ENCODE measurements around the gene TBX10. TPM values are rescaled to one million over a fixed set of nuclear protein-coding genes. Genes with fewer than 3 reads are reported as not detected.
"Not testable (repeated sequence)": the region's sequence is repeated elsewhere in the genome, so short reads cannot be mapped to it uniquely, and the experiment has no call there.

The TBX10 gene
- polyA plus RNA-seq, 4 donors = 4.3 to 69.4 (median 27.9) TPM

- not testable (repeated sequence) for FAIRE-seq; H3K4me3 ChIP-seq (ENCODE audit: low read depth in 1 of 3, low read length in 3 of 3)
- WGBS, 3 donors = 84 to 89% (median 88%) methylated on average over 33 of the region's 33 CpGs
Measured at GRCh38 chr11:67619683-67620618, 19.6 kb downstream of the TBX10 start.

GRCh38 chr11:67618901-67619659 lies 20.5 kb downstream of the TBX10 start:
- H3K27ac ChIP-seq (ENCODE audit: low read depth in 1 of 3, low read length in 2 of 3); DNase-seq; H3K36me3 ChIP-seq (ENCODE audit: control insufficient read depth in 3 of 3, insufficient read depth in 2 of 3, low read depth in 1 of 3, low read length in 3 of 3); H3K4me3 ChIP-seq (ENCODE audit: low read depth in 1 of 3, low read length in 3 of 3); FAIRE-seq; H3K9me3 ChIP-seq (ENCODE audit: control insufficient read depth in 2 of 2, insufficient read depth in 1 of 2, low read depth in 1 of 2, low read length in 1 of 2): not testable (repeated sequence)
- WGBS, 3 donors = 90 to 96% (median 95%) methylated on average over 26 to 40 of the region's 40 CpGs
- H3K4me1 ChIP-seq (ENCODE audit: control insufficient read depth in 3 of 3, insufficient read depth in 2 of 3, low read depth in 1 of 3, low read length in 2 of 3) = peaks cover 0 to 14% (median 0%) of the 10 kb centered on the region in 3 donors
- H3K27me3 ChIP-seq (ENCODE audit: control insufficient read depth in 3 of 3, insufficient read depth in 3 of 3, low read length in 3 of 3) = peaks cover 0 to 10% (median 0%) of the 10 kb centered on the region in 3 donors

More at GRCh38 chr11:67619683-67620618, 19.6 kb downstream of the TBX10 start:
- H3K4me1 ChIP-seq (ENCODE audit: control insufficient read depth in 3 of 3, insufficient read depth in 2 of 3, low read depth in 1 of 3, low read length in 2 of 3); H3K9me3 ChIP-seq (ENCODE audit: control insufficient read depth in 2 of 2, insufficient read depth in 1 of 2, low read depth in 1 of 2, low read length in 1 of 2); H3K27ac ChIP-seq (ENCODE audit: low read depth in 1 of 3, low read length in 2 of 3); DNase-seq; H3K36me3 ChIP-seq (ENCODE audit: control insufficient read depth in 3 of 3, insufficient read depth in 2 of 3, low read depth in 1 of 3, low read length in 3 of 3): not testable (repeated sequence)
- peaks cover 0 to 10% (median 0%) of the 10 kb centered on the region in 3 donors for H3K27me3 ChIP-seq (ENCODE audit: control insufficient read depth in 3 of 3, insufficient read depth in 3 of 3, low read length in 3 of 3)

GRCh38 chr11:67617243-67617953 lies 22.2 kb downstream of the TBX10 start:
- peaks cover 0 to 13% (median 0%) of the 10 kb centered on the region in 3 donors for H3K36me3 ChIP-seq (ENCODE audit: control insufficient read depth in 3 of 3, insufficient read depth in 2 of 3, low read depth in 1 of 3, low read length in 3 of 3)
- FAIRE-seq (no peak), DNase-seq (no peak)
- no peak overlapping the region for H3K27ac ChIP-seq (ENCODE audit: low read depth in 1 of 3, low read length in 2 of 3)
- 74 to 89% (median 81%) methylated on average over 7 of the region's 7 CpGs for WGBS, 3 donors
- peaks cover 0 to 13% (median 0%) of the 10 kb centered on the region in 3 donors for H3K4me1 ChIP-seq (ENCODE audit: control insufficient read depth in 3 of 3, insufficient read depth in 2 of 3, low read depth in 1 of 3, low read length in 2 of 3)
- no peak overlapping the region for H3K4me3 ChIP-seq (ENCODE audit: low read depth in 1 of 3, low read length in 3 of 3)
- H3K9me3 ChIP-seq (ENCODE audit: control insufficient read depth in 2 of 2, insufficient read depth in 1 of 2, low read depth in 1 of 2, low read length in 1 of 2) = no peaks in the 10 kb centered on the region
- peaks cover 0 to 10% (median 0%) of the 10 kb centered on the region in 3 donors for H3K27me3 ChIP-seq (ENCODE audit: control insufficient read depth in 3 of 3, insufficient read depth in 3 of 3, low read length in 3 of 3)

- Histone ChIP-seq H3K27ac (ENCODE audit: low read depth in 1 of 3, low read length in 2 of 3) (no peak overlapping the region), H3K4me3 (ENCODE audit: low read depth in 1 of 3, low read length in 3 of 3) (no peak overlapping the region), H3K9me3 (ENCODE audit: control insufficient read depth in 2 of 2, insufficient read depth in 1 of 2, low read depth in 1 of 2, low read length in 1 of 2) (no peaks in the 10 kb centered on the region), H3K27me3 (ENCODE audit: control insufficient read depth in 3 of 3, insufficient read depth in 3 of 3, low read length in 3 of 3) (peaks cover 0 to 10% (median 0%) of the 10 kb centered on the region in 3 donors), H3K36me3 (ENCODE audit: control insufficient read depth in 3 of 3, insufficient read depth in 2 of 3, low read depth in 1 of 3, low read length in 3 of 3) (peaks cover 0 to 21% (median 5%) of the 10 kb centered on the region in 3 donors), H3K4me1 (ENCODE audit: control insufficient read depth in 3 of 3, insufficient read depth in 2 of 3, low read depth in 1 of 3, low read length in 2 of 3) (peaks cover 0 to 13% (median 0%) of the 10 kb centered on the region in 3 donors)
- DNase-seq (no peak), FAIRE-seq (no peak)
- 44 to 54% (median 47%) methylated on average over 10 to 11 of the region's 11 CpGs for WGBS, 3 donors
Measured at GRCh38 chr11:67616431-67617242, 22.9 kb downstream of the TBX10 start.

GRCh38 chr11:67615728-67616430 lies 23.7 kb downstream of the TBX10 start:
- H3K4me3 ChIP-seq (ENCODE audit: low read depth in 1 of 3, low read length in 3 of 3) = no peak overlapping the region
- no peak for DNase-seq
- WGBS, 3 donors = 28 to 29% (median 28%) methylated on average over 24 to 34 of the region's 34 CpGs

GRCh38 chr11:67614730-67615714 lies 24.5 kb downstream of the TBX10 start:
- peak overlapping the region in 2 of 3 donors; percentile 68 to 76 for H3K27ac ChIP-seq (ENCODE audit: low read depth in 1 of 3, low read length in 2 of 3)
- peaks cover 0 to 37% (median 10%) of the 10 kb centered on the region in 3 donors for H3K36me3 ChIP-seq (ENCODE audit: control insufficient read depth in 3 of 3, insufficient read depth in 2 of 3, low read depth in 1 of 3, low read length in 3 of 3)
- DNase-seq = peak; percentile 59 to 69
- H3K4me1 ChIP-seq (ENCODE audit: control insufficient read depth in 3 of 3, insufficient read depth in 2 of 3, low read depth in 1 of 3, low read length in 2 of 3) = peaks cover 0 to 13% (median 0%) of the 10 kb centered on the region in 3 donors
- no peak overlapping the region for H3K4me3 ChIP-seq (ENCODE audit: low read depth in 1 of 3, low read length in 3 of 3)
- 81 to 86% (median 86%) methylated on average over 18 of the region's 18 CpGs for WGBS, 3 donors
- H3K9me3 ChIP-seq (ENCODE audit: control insufficient read depth in 2 of 2, insufficient read depth in 1 of 2, low read depth in 1 of 2, low read length in 1 of 2) = no peaks in the 10 kb centered on the region
- H3K27me3 ChIP-seq (ENCODE audit: control insufficient read depth in 3 of 3, insufficient read depth in 3 of 3, low read length in 3 of 3) = peaks cover 0 to 10% (median 0%) of the 10 kb centered on the region in 3 donors
- FAIRE-seq = no peak

More at GRCh38 chr11:67615728-67616430, 23.7 kb downstream of the TBX10 start:
- Histone ChIP-seq H3K36me3 (ENCODE audit: control insufficient read depth in 3 of 3, insufficient read depth in 2 of 3, low read depth in 1 of 3, low read length in 3 of 3) (peaks cover 0 to 28% (median 9%) of the 10 kb centered on the region in 3 donors), H3K4me1 (ENCODE audit: control insufficient read depth in 3 of 3, insufficient read depth in 2 of 3, low read depth in 1 of 3, low read length in 2 of 3) (peaks cover 0 to 13% (median 0%) of the 10 kb centered on the region in 3 donors), H3K9me3 (ENCODE audit: control insufficient read depth in 2 of 2, insufficient read depth in 1 of 2, low read depth in 1 of 2, low read length in 1 of 2) (no peaks in the 10 kb centered on the region), H3K27ac (ENCODE audit: low read depth in 1 of 3, low read length in 2 of 3) (no peak overlapping the region), H3K27me3 (ENCODE audit: control insufficient read depth in 3 of 3, insufficient read depth in 3 of 3, low read length in 3 of 3) (peaks cover 0 to 10% (median 0%) of the 10 kb centered on the region in 3 donors)
- no peak for FAIRE-seq
